ENCODE measurements around the gene TMEM39B.

- TF ChIP-seq CTCF (conservative IDR thresholded peaks at IDR 0.05; ENCODE audit: low read depth, low read length) (no peak), CHD1 (IDR thresholded peaks at IDR 0.05; ENCODE audit: low read depth, low read length) (no peak), POLR2A (IDR thresholded peaks at IDR 0.05; ENCODE audit: low read depth, low read length) (no peak), MAFK (IDR thresholded peaks at IDR 0.05; ENCODE audit: low read depth, low read length) (no peak), SMC3 (IDR thresholded peaks at IDR 0.05; ENCODE audit: low read depth, low read length) (no peak), RCOR1 (IDR thresholded peaks at IDR 0.05; ENCODE audit: insufficient replicate concordance, low read length) (no peak), RAD21 (IDR thresholded peaks at IDR 0.05; ENCODE audit: low read length) (no peak), RFX5 (IDR thresholded peaks at IDR 0.05; ENCODE audit: low read depth, low read length) (no peak), CEBPB (IDR thresholded peaks at IDR 0.05; ENCODE audit: low read depth, low read length) (no peak), MXI1 (IDR thresholded peaks at IDR 0.05; ENCODE audit: borderline replicate concordance, low read depth, low read length) (no peak), ELK1 (IDR thresholded peaks at IDR 0.05; ENCODE audit: borderline replicate concordance, low read depth, low read length) (no peak)
These were observed 34.0 kb downstream of the TMEM39B start for GRCh38 chr1:32106663-32107275.

Measured in IMR-90 (cell line).